Epithelial cell of alveolus of lung (primary cell): ENCODE results near the gene SMIM15. TPM values are rescaled to one million over a fixed set of nuclear protein-coding genes. Genes with fewer than 3 reads are reported as not detected.

ENCODE experiments used
- total RNA-seq: library from RNA; depleted of rRNA; stranded (reverse); fragments of >200 nt; gene quantifications from 2 replicates; pipeline ENCODE4 v1.2.1, GENCODE V29; 2015

SMIM15 gene, protein sequence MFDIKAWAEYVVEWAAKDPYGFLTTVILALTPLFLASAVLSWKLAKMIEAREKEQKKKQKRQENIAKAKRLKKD
- total RNA-seq: 33.0 and 38.4 TPM in 2 replicates

DNA sequence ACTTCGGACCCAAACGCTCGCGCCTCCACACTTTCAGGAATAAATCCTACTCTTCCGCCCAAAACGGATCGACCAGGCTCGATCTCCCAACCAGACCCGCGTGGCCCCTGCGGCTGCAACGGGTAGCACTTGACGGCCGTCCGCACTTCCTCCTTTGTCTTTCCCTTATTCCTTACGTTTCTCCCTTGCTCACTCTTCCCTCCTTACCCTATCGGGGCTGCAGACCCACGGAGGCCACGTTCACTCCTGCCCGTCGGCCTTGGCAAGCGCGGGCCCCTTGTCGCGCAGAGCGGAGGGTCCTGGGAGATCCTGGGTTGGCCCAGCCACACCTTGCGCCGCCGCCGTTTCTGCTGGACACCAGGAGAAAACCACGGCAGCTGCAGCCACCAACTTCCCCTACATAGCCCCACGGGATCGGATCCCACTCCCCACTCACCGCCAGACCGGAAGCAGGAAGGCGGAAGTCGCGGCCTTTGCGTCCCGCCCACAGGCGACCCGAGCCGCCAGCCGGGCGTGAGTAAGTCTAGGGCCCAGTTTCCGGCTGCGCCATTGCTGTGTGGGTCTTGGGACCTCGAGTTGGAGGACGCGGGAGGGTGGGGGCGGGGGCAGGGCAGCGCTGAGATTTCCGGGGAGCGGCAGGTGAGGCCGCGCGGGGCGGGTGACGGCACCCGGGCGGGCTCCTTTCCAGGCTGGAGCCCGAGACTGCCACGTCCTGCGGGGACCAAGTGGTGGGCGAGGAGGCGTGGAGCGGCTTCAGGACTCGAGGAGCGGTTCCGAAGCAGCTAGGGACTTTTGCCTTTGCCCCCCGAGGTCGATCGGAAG lies at the start of gene SMIM15:
Gene SMIM15, minus strand, starts transcription at position 459 of the 822 bp plus-strand sequence. CDS start 2,297 bp downstream, outside the sequence.

Other genes starting within 250 kb of the SMIM15 start
- gene ERCC8, start 217.4 kb downstream of the SMIM15 start, total RNA-seq: 7.3 and 13.1 TPM in 2 replicates
- 13.3 and 36.6 TPM in 2 replicates for gene NDUFAF2, start 217.3 kb downstream of the SMIM15 start, total RNA-seq
- 8.5 and 12.5 TPM in 2 replicates for gene ZSWIM6, start 169.8 kb upstream of the SMIM15 start, total RNA-seq